Subcutaneous adipose tissue (tissue), 4 donors: ENCODE results near the gene IFNAR2. TPM values are rescaled to one million over a fixed set of nuclear protein-coding genes. Genes with fewer than 3 reads are reported as not detected.

Experiments used
- total RNA-seq, 4 donors: library from RNA; depleted of rRNA; stranded (reverse); fragments of >200 nt; gene quantifications; one replicate each; pipeline ENCODE4 v1.1.0, GENCODE V29; 2016
- TF ChIP-seq, protein P1 (sequence below): fragments of 450-650 bp; IDR thresholded peaks from one replicate; pipeline ENCODE4 v1.5.1; 2016; ENCODE audit warnings: low read depth, mild to moderate bottlenecking, control low read depth, antibody characterized with exemption, moderate library complexity

IFNAR2 gene
- total RNA-seq, 4 donors from 2014 or later, result 12.6 to 41.5 (median 13.8) TPM

DNA sequence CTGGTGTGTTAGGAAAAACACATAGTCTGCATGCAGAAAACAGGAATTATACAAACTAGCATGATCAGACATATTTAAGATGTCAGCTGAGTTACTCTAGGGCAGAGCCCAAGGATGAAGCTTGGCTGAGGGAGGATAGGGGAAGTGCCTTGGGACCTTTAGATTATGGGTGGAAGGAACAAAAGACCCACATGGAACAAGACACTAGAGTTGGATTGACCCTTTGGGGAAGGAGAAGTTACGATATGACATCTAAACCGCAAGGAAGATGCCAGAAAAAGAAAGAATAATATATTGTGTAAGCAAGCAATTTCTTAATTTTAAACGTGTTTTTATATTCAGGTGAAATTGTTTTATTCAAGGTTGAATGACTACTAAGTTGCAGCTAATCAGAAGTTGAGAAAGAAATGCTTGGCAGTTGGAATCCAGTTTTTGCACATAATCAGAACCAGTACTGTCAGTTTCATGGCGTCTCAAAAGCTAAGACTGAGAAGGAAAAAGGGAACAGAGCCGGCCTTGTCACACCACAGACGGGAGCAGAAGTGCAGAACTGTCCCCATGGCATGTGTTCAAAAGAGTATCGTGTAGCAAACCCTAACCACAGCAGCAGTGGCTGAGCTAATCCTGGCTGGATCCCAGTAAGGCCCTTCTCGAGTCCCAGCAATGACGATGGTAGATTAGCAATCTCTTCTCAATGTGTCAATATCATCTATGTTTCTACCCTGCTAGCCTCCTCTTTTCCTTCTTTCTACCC, 31.2 kb upstream of the IFNAR2 start:
- TF ChIP-seq, protein P1, sequence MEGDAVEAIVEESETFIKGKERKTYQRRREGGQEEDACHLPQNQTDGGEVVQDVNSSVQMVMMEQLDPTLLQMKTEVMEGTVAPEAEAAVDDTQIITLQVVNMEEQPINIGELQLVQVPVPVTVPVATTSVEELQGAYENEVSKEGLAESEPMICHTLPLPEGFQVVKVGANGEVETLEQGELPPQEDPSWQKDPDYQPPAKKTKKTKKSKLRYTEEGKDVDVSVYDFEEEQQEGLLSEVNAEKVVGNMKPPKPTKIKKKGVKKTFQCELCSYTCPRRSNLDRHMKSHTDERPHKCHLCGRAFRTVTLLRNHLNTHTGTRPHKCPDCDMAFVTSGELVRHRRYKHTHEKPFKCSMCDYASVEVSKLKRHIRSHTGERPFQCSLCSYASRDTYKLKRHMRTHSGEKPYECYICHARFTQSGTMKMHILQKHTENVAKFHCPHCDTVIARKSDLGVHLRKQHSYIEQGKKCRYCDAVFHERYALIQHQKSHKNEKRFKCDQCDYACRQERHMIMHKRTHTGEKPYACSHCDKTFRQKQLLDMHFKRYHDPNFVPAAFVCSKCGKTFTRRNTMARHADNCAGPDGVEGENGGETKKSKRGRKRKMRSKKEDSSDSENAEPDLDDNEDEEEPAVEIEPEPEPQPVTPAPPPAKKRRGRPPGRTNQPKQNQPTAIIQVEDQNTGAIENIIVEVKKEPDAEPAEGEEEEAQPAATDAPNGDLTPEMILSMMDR, result no peak

DNA sequence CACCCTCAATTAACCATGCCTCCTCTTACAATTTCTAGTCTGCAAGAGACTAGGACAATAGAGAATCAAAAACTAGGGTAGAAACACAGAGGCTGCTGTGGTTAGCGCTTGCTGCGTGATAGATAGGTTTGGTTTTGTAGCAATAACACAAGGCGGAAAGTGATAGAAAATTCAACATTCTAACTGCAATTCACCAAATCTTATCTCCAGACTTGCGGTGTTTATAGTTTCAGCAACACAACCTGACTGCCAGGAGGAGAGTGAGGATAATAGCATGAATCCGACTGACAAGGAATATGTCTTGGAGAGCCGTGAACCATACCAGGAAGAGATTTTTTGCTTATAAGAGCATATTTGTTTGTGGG, 30.7 kb upstream of the IFNAR2 start:
- TF ChIP-seq, protein P1, result no peak

- TF ChIP-seq, protein P1, result no peak
Observed at GRCh38 chr21:33199516-33200217, 30.1 kb upstream of the IFNAR2 start.

GRCh38 chr21:33201956-33202355, 27.8 kb upstream of the IFNAR2 start:
- TF ChIP-seq, protein P1, result no peak

- TF ChIP-seq, protein P1, result no peak
Observed at GRCh38 chr21:33202464-33203363, 27.0 kb upstream of the IFNAR2 start.

DNA sequence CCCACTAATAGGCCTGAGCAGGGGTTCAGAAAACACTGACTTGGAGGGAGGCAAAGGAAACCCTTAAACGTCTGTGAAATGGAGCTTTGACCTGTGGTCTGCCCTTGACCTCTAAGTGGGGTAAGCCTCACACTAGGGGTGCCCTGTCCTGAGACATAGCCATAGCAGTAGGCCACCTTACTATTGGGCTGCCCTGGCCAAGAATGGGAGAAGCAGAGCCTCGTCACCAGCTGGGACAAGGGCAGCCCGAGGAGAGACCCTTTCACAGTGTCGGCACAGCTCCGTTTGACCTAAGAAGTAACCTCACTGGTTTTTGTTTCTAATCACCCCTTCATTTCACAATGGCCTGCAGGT, 26.4 kb upstream of the IFNAR2 start:
- TF ChIP-seq, protein P1, result no peak

DNA sequence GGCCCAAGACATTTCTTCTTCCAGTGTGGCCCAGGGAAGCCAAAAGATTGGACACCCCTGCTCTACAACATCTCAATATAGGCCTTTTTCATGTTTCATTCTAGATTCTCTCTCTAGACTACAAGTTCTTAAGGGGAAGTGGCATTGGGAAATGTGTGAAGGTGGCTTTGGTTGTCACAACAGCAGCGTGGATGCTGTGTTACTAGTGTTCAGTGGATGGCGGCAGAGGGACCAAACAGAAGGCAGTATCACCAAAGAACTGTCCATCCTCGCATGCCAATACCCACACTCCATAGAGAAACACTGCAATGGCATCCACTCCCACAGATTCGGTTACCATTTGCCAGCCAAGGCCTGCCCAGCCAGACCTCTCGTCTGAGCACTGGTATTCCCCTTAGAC, 24.3 kb upstream of the IFNAR2 start:
- TF ChIP-seq, protein P1, result no peak
